ENCODE results near the gene SPOCK2. TPM values are rescaled to one million over a fixed set of nuclear protein-coding genes. Genes with fewer than 3 reads are reported as not detected.

The SPOCK2 gene
- total and polyA plus RNA-seq, 2 of the 13 experiments (the other 11 are each of a cell fraction or from before 2014, with no cell fraction given) = 8.6 to 30.6 TPM

DNA sequence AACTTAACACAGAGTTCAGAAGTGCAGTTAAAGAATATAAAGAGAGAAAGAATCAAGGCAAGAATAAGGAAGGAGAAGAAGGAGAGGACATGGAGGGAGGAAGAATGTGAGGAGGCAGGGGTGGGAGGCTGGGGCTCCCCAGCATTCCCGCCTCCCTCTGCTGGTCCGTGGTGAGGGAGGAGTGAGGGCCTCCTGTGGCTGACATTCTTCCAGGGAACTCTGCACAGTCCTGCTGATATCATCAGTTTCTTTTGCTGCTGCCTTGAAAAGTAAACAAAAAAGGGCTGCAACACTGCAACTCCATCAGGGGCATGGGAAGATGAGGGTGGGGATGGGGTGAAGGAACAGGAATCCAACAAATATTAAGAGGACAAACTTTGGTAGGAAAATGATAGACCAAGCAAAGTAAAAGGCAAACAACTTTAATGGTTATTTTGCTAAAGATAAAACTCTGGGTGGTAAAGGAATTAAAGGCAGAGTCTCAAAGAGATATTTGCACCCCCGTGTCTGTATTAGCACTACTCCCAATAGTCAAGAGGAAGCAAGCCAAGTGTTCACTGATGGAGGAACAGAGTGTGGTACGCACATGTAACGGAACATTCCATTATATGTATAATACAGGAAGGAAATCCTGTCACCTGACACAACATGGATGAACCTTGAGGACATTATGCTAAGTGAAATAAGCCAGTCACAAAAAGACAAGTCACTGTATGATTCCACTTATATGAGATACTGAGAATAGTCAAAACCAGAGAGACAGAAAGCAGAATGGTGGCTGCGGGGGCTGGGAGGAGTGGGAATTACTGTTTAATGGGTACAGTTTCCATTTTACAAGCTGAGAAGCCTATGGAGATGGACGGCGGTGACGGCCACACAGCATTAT lies 8.0 kb upstream of the SPOCK2 start (continued):
- TF ChIP-seq, protein P1, sequence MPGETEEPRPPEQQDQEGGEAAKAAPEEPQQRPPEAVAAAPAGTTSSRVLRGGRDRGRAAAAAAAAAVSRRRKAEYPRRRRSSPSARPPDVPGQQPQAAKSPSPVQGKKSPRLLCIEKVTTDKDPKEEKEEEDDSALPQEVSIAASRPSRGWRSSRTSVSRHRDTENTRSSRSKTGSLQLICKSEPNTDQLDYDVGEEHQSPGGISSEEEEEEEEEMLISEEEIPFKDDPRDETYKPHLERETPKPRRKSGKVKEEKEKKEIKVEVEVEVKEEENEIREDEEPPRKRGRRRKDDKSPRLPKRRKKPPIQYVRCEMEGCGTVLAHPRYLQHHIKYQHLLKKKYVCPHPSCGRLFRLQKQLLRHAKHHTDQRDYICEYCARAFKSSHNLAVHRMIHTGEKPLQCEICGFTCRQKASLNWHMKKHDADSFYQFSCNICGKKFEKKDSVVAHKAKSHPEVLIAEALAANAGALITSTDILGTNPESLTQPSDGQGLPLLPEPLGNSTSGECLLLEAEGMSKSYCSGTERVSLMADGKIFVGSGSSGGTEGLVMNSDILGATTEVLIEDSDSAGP (CRISPR knock-in tag; IDR thresholded peaks at IDR 0.05; ENCODE audit: borderline replicate concordance) = no peak
- TF ChIP-seq, protein P2, sequence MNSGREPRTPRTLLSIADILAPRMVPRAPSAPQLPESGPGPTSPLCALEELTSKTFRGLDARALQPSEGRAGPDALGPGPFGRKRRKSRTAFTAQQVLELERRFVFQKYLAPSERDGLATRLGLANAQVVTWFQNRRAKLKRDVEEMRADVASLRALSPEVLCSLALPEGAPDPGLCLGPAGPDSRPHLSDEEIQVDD (CRISPR knock-in tag; IDR thresholded peaks at IDR 0.05; ENCODE audit: borderline replicate concordance) = no peak
- TF ChIP-seq, protein P3, sequence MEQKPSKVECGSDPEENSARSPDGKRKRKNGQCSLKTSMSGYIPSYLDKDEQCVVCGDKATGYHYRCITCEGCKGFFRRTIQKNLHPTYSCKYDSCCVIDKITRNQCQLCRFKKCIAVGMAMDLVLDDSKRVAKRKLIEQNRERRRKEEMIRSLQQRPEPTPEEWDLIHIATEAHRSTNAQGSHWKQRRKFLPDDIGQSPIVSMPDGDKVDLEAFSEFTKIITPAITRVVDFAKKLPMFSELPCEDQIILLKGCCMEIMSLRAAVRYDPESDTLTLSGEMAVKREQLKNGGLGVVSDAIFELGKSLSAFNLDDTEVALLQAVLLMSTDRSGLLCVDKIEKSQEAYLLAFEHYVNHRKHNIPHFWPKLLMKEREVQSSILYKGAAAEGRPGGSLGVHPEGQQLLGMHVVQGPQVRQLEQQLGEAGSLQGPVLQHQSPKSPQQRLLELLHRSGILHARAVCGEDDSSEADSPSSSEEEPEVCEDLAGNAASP (CRISPR knock-in tag; IDR thresholded peaks at IDR 0.05; ENCODE audit: borderline replicate concordance) = no peak
- peak in 1 of 2 experiments; percentile 54; a peak in 1 of 4 replicates for TF ChIP-seq EP300 (IDR thresholded peaks at IDR 0.05; ENCODE audit: low read depth in 2 of 2, low read length in 2 of 2)
- TF ChIP-seq EP300 (CRISPR knock-in tag; IDR thresholded peaks at IDR 0.05; ENCODE audit: borderline replicate concordance) = no peak
- TF ChIP-seq ARHGAP35 (CRISPR knock-in tag; IDR thresholded peaks at IDR 0.05; ENCODE audit: borderline replicate concordance) = no peak
- TF ChIP-seq ZNF383 (CRISPR knock-in tag; IDR thresholded peaks at IDR 0.05; ENCODE audit: borderline replicate concordance) = no peak
- TF ChIP-seq SOX13 (IDR thresholded peaks at IDR 0.05) = no peak
- peak in 1 of 2 experiments; percentile 45; a peak in 1 of 4 replicates for TF ChIP-seq SOX13 (CRISPR knock-in tag; conservative IDR thresholded peaks at IDR 0.05 in 1 of 2, IDR thresholded peaks at IDR 0.05 in 1 of 2)
- TF ChIP-seq, protein P4, sequence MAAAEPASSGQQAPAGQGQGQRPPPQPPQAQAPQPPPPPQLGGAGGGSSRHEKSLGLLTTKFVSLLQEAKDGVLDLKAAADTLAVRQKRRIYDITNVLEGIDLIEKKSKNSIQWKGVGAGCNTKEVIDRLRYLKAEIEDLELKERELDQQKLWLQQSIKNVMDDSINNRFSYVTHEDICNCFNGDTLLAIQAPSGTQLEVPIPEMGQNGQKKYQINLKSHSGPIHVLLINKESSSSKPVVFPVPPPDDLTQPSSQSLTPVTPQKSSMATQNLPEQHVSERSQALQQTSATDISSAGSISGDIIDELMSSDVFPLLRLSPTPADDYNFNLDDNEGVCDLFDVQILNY (CRISPR knock-in tag; conservative IDR thresholded peaks at IDR 0.05) = no peak
- no peak for TF ChIP-seq ZNF326 (CRISPR knock-in tag; IDR thresholded peaks at IDR 0.05; ENCODE audit: borderline replicate concordance)
- TF ChIP-seq GABPA (IDR thresholded peaks at IDR 0.05; ENCODE audit: low read depth, low read length) = no peak
- no peak for TF ChIP-seq GABPA (CRISPR knock-in tag; IDR thresholded peaks at IDR 0.05; ENCODE audit: low read depth)
- TF ChIP-seq, protein P5, sequence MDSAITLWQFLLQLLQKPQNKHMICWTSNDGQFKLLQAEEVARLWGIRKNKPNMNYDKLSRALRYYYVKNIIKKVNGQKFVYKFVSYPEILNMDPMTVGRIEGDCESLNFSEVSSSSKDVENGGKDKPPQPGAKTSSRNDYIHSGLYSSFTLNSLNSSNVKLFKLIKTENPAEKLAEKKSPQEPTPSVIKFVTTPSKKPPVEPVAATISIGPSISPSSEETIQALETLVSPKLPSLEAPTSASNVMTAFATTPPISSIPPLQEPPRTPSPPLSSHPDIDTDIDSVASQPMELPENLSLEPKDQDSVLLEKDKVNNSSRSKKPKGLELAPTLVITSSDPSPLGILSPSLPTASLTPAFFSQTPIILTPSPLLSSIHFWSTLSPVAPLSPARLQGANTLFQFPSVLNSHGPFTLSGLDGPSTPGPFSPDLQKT (CRISPR knock-in tag; IDR thresholded peaks at IDR 0.05; ENCODE audit: borderline replicate concordance) = no peak
- no peak for TF ChIP-seq ESRRA (CRISPR knock-in tag; IDR thresholded peaks at IDR 0.05; ENCODE audit: low read depth)
- TF ChIP-seq, protein P6, sequence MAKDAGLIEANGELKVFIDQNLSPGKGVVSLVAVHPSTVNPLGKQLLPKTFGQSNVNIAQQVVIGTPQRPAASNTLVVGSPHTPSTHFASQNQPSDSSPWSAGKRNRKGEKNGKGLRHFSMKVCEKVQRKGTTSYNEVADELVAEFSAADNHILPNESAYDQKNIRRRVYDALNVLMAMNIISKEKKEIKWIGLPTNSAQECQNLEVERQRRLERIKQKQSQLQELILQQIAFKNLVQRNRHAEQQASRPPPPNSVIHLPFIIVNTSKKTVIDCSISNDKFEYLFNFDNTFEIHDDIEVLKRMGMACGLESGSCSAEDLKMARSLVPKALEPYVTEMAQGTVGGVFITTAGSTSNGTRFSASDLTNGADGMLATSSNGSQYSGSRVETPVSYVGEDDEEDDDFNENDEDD (CRISPR knock-in tag; IDR thresholded peaks at IDR 0.05; ENCODE audit: borderline replicate concordance) = peak; percentile 39; the same call in 1 of the 2 replicates
- peak; percentile 74 for TF ChIP-seq HDAC2 (CRISPR knock-in tag; IDR thresholded peaks at IDR 0.05)
- TF ChIP-seq ZNF891 (CRISPR knock-in tag; IDR thresholded peaks at IDR 0.05) = no peak
- peak; percentile 55 for TF ChIP-seq GATAD2A (CRISPR knock-in tag; IDR thresholded peaks at IDR 0.05)
- no peak for TF ChIP-seq ZMYM2 (CRISPR knock-in tag; IDR thresholded peaks at IDR 0.05)

All from HepG2 (cell line).